HepG2 (cell line): ENCODE results near the gene PCGF3. TPM values are rescaled to one million over a fixed set of nuclear protein-coding genes. Genes with fewer than 3 reads are reported as not detected.
A peak's percentile ranks its signal among the peaks of the same experiment; 100 is the strongest.

Experiments used
- AKNA ChIP-seq: sonication (generic); formaldehyde crosslinking; IDR thresholded peaks from 2 replicates; pipeline ENCODE4 v1.4.0; 2020; ENCODE audit warnings: missing genetic modification reagents, borderline replicate concordance
- GZF1 ChIP-seq: sonication (generic); formaldehyde crosslinking; IDR thresholded peaks from 2 replicates; pipeline ENCODE4 v1.5.1; 2020; ENCODE audit warnings: mild to moderate bottlenecking, missing genetic modification reagents
- NFIC ChIP-seq: IDR thresholded peaks from 2 replicates; pipeline ENCODE4 v1.6.1; 2012; ENCODE audit warnings: mild to moderate bottlenecking, low read length, inconsistent platforms
- NR2F6 ChIP-seq, 2 experiments: IDR thresholded peaks; 2 replicates each; pipeline ENCODE4 v1.6.1; 2016; ENCODE audit warnings: antibody characterized with exemption in 1 of 2, mild to moderate bottlenecking in 1 of 2
- RAD21 ChIP-seq: fragments of 450-650 bp; formaldehyde crosslinking; IDR thresholded peaks from 2 replicates; pipeline ENCODE4 v1.5.0; 2020; ENCODE audit warnings: mild to moderate bottlenecking
- RXRB ChIP-seq: IDR thresholded peaks from 2 replicates; pipeline ENCODE4 v1.6.1; 2016; ENCODE audit warnings: borderline replicate concordance, missing genetic modification reagents, missing compliant biosample characterization
- SP4 ChIP-seq: sonication (generic); formaldehyde crosslinking; IDR thresholded peaks from 2 replicates; pipeline ENCODE4 v1.8.1; 2023; ENCODE audit warnings: mild to moderate bottlenecking, missing genetic modification reagents
- YEATS4 ChIP-seq: sonication (generic); formaldehyde crosslinking; IDR thresholded peaks from 2 replicates; pipeline ENCODE4 v1.4.0; 2020; ENCODE audit warnings: missing genetic modification reagents, borderline replicate concordance
- ZFX ChIP-seq: sonication (generic); formaldehyde crosslinking; IDR thresholded peaks from 2 replicates; pipeline ENCODE4 v1.4.0; 2020; ENCODE audit warnings: mild to moderate bottlenecking, low read depth, missing genetic modification reagents, moderate library complexity
- ZMYM4 ChIP-seq: sonication (generic); formaldehyde crosslinking; IDR thresholded peaks from 2 replicates; pipeline ENCODE4 v1.8.1; 2023; ENCODE audit warnings: mild to moderate bottlenecking, missing genetic modification reagents
- ZNF713 ChIP-seq: sonication (generic); formaldehyde crosslinking; IDR thresholded peaks from 2 replicates; pipeline ENCODE4 v1.4.0; 2020; ENCODE audit warnings: mild to moderate bottlenecking, missing genetic modification reagents
- ZXDC ChIP-seq: sonication (generic); formaldehyde crosslinking; IDR thresholded peaks from 2 replicates; pipeline ENCODE4 v1.5.0; 2020; ENCODE audit warnings: mild to moderate bottlenecking, missing genetic modification reagents
- polyA plus RNA-seq, 8 experiments: library from polyadenylated mRNA; depleted of rRNA in 3 of 8; stranded (reverse) in 7 of 8; unstranded in 1 of 8; fragments of >200 nt; fragmentation: Illumina TruSeq in 4 of 8; extraction: Trizol in 4 of 8; gene quantifications; 2 replicates each; pipeline versions ENCODE4 v1.2.1 to v1.2.3, GENCODE V29; 2011 to 2016; ENCODE audit warnings: low read depth in 4 of 8, missing spikeins in 1 of 8, mixed read lengths in 1 of 8; ENCODE audit not compliant: insufficient read depth in 1 of 8
- total RNA-seq, 5 experiments: library from RNA; depleted of rRNA; stranded (reverse); fragments of >200 nt; fragmentation: Illumina TruSeq; extraction: Trizol; gene quantifications; 2 replicates each; pipeline ENCODE4 v1.2.3, GENCODE V29; 2016; ENCODE audit warnings: low read depth in 1 of 5
- TF ChIP-seq, protein P1 (sequence below): sonication (generic); formaldehyde crosslinking; IDR thresholded peaks from 2 replicates; pipeline ENCODE4 v1.5.0; 2020; ENCODE audit warnings: mild to moderate bottlenecking, missing genetic modification reagents, borderline replicate concordance
- TF ChIP-seq, protein P2 (sequence below): sonication (generic); formaldehyde crosslinking; IDR thresholded peaks from 2 replicates; pipeline ENCODE4 v1.8.1; 2023; ENCODE audit warnings: mild to moderate bottlenecking, missing genetic modification reagents, borderline replicate concordance

The PCGF3 gene
- total and polyA plus RNA-seq, 2 of the 13 experiments (the other 11 are each of a cell fraction or from before 2014, with no cell fraction given): 28.6 to 66.2 TPM

GRCh38 chr4:674172-675035 lies 31.2 kb upstream of the PCGF3 start, which contains the start of the genes ATP5ME and MYL5 (continued):
- peak; percentile 83 for TF ChIP-seq RAD21 (CRISPR knock-in tag)
- TF ChIP-seq NR2F6 (IDR thresholded peaks at IDR 0.05): no peak
- TF ChIP-seq NR2F6 (CRISPR knock-in tag; IDR thresholded peaks at IDR 0.05): peak; percentile 78
- TF ChIP-seq ZNF713 (CRISPR knock-in tag): peak; percentile 3; the same call in 1 of the 2 replicates
- no peak for TF ChIP-seq NFIC
- 0 out of 2 replicates have a peak, but pooled peaks have one; percentile 58 for TF ChIP-seq ZXDC (CRISPR knock-in tag)
- TF ChIP-seq, protein P1, sequence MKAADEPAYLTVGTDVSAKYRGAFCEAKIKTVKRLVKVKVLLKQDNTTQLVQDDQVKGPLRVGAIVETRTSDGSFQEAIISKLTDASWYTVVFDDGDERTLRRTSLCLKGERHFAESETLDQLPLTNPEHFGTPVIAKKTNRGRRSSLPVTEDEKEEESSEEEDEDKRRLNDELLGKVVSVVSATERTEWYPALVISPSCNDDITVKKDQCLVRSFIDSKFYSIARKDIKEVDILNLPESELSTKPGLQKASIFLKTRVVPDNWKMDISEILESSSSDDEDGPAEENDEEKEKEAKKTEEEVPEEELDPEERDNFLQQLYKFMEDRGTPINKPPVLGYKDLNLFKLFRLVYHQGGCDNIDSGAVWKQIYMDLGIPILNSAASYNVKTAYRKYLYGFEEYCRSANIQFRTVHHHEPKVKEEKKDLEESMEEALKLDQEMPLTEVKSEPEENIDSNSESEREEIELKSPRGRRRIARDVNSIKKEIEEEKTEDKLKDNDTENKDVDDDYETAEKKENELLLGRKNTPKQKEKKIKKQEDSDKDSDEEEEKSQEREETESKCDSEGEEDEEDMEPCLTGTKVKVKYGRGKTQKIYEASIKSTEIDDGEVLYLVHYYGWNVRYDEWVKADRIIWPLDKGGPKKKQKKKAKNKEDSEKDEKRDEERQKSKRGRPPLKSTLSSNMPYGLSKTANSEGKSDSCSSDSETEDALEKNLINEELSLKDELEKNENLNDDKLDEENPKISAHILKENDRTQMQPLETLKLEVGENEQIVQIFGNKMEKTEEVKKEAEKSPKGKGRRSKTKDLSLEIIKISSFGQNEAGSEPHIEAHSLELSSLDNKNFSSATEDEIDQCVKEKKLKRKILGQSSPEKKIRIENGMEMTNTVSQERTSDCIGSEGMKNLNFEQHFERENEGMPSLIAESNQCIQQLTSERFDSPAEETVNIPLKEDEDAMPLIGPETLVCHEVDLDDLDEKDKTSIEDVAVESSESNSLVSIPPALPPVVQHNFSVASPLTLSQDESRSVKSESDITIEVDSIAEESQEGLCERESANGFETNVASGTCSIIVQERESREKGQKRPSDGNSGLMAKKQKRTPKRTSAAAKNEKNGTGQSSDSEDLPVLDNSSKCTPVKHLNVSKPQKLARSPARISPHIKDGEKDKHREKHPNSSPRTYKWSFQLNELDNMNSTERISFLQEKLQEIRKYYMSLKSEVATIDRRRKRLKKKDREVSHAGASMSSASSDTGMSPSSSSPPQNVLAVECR (CRISPR knock-in tag): peak; percentile 79
- TF ChIP-seq ZFX: peak; percentile 88
- no peak for TF ChIP-seq YEATS4 (CRISPR knock-in tag)
- TF ChIP-seq ZMYM4 (CRISPR knock-in tag): peak; percentile 54; the same call in 1 of the 2 replicates
- peak; percentile 37; the same call in 1 of the 2 replicates for TF ChIP-seq RXRB (CRISPR knock-in tag)
- no peak for TF ChIP-seq GZF1
- TF ChIP-seq, protein P2, sequence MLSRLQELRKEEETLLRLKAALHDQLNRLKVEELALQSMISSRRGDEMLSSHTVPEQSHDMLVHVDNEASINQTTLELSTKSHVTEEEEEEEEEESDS: no peak
- no peak for TF ChIP-seq AKNA (CRISPR knock-in tag)
- TF ChIP-seq SP4 (CRISPR knock-in tag): peak; percentile 74; the same call in 1 of the 2 replicates
